ENCODE measurements around the gene SERPINE1. TPM values are rescaled to one million over a fixed set of nuclear protein-coding genes. Genes with fewer than 3 reads are reported as not detected.
A peak's percentile ranks its signal among the peaks of the same experiment; 100 is the strongest.
"Not testable (repeated sequence)": the region's sequence is repeated elsewhere in the genome, so short reads cannot be mapped to it uniquely, and the experiment has no call there.

The SERPINE1 gene
- total RNA-seq, 1 experiment from 2014 or later = 73.4 TPM

- H3K9me3 ChIP-seq, H3K4me3 ChIP-seq, H3K27me3 ChIP-seq, DNase-seq: not testable (repeated sequence)
- H3K36me3 ChIP-seq = peaks cover 41% of the 10 kb centered on the region
These were observed 6.0 kb downstream of the SERPINE1 start for GRCh38 chr7:101132626-101133600.

GRCh38 chr7:101133621-101134398 is 6.9 kb downstream of the SERPINE1 start:
- DNase-seq = no peak
- H3K27me3 ChIP-seq = no peaks in the 10 kb centered on the region
- no peak overlapping the region for H3K4me3 ChIP-seq
- peaks cover 39% of the 10 kb centered on the region for H3K36me3 ChIP-seq
- H3K9me3 ChIP-seq = no peaks in the 10 kb centered on the region

GRCh38 chr7:101134399-101134980 is 7.6 kb downstream of the SERPINE1 start:
- H3K9me3 ChIP-seq = no peaks in the 10 kb centered on the region
- H3K36me3 ChIP-seq = peaks cover 39% of the 10 kb centered on the region
- H3K27me3 ChIP-seq = no peaks in the 10 kb centered on the region
- DNase-seq = no peak
- no peak overlapping the region for H3K4me3 ChIP-seq

GRCh38 chr7:101137651-101138212 is 10.8 kb downstream of the SERPINE1 start:
- DNase-seq = no peak

GRCh38 chr7:101138213-101138870 is 11.4 kb downstream of the SERPINE1 start:
- Histone ChIP-seq H3K36me3 (peaks cover 22% of the 10 kb centered on the region), H3K9me3 (no peaks in the 10 kb centered on the region), H3K27me3 (no peaks in the 10 kb centered on the region), H3K4me3 (no peak overlapping the region; the same call in 1 of the 2 replicates)
- peak; percentile 92 for DNase-seq

More at GRCh38 chr7:101137651-101138212, 10.8 kb downstream of the SERPINE1 start:
- Histone ChIP-seq H3K9me3 (no peaks in the 10 kb centered on the region), H3K27me3 (no peaks in the 10 kb centered on the region), H3K4me3 (no peak overlapping the region), H3K36me3 (peaks cover 22% of the 10 kb centered on the region)

GRCh38 chr7:101140339-101140699 is 13.4 kb downstream of the SERPINE1 start:
- peaks cover 15% of the 10 kb centered on the region for H3K36me3 ChIP-seq
- H3K27me3 ChIP-seq = no peaks in the 10 kb centered on the region
- DNase-seq = no peak
- no peak overlapping the region for H3K4me3 ChIP-seq
- no peaks in the 10 kb centered on the region for H3K9me3 ChIP-seq

- H3K36me3 ChIP-seq = peaks cover 11% of the 10 kb centered on the region
- no peak overlapping the region for H3K4me3 ChIP-seq
- no peaks in the 10 kb centered on the region for H3K27me3 ChIP-seq
- no peak for DNase-seq
- no peaks in the 10 kb centered on the region for H3K9me3 ChIP-seq
These were observed 14.0 kb downstream of the SERPINE1 start for GRCh38 chr7:101140746-101141382.

- Histone ChIP-seq H3K27me3 (no peaks in the 10 kb centered on the region), H3K9me3 (no peaks in the 10 kb centered on the region), H3K36me3 (no peaks in the 10 kb centered on the region), H3K4me3 (no peak overlapping the region)
- no peak for DNase-seq
These were observed 25.2 kb downstream of the SERPINE1 start for GRCh38 chr7:101151908-101152651.

GRCh38 chr7:101153969-101154692 is 27.2 kb downstream of the SERPINE1 start, which contains the start of gene AP1S1:
Gene AP1S1, plus strand, starts transcription at chr7:101154476. Its CDS starts 39 bp downstream, at chr7:101154515.
- Histone ChIP-seq H3K4me3 (peak within 1 kb of the TSS; percentile 68), H3K36me3 (no peaks in the 10 kb centered on the region), H3K27me3 (no peaks in the 10 kb centered on the region), H3K9me3 (no peaks in the 10 kb centered on the region)
- DNase-seq = peak; percentile 95

GRCh38 chr7:101154693-101155102 is 27.8 kb downstream of the SERPINE1 start:
- Histone ChIP-seq H3K9me3 (no peaks in the 10 kb centered on the region), H3K4me3 (peak overlapping the region; percentile 68), H3K36me3 (no peaks in the 10 kb centered on the region), H3K27me3 (no peaks in the 10 kb centered on the region)
- peak; percentile 21 for DNase-seq

- Histone ChIP-seq H3K36me3 (no peaks in the 10 kb centered on the region), H3K4me3 (peak overlapping the region; percentile 68), H3K9me3 (no peaks in the 10 kb centered on the region), H3K27me3 (no peaks in the 10 kb centered on the region)
- no peak for DNase-seq
These were observed 28.4 kb downstream of the SERPINE1 start for GRCh38 chr7:101155303-101155702.

GRCh38 chr7:101156277-101156676 is 29.4 kb downstream of the SERPINE1 start:
- no peaks in the 10 kb centered on the region for H3K27me3 ChIP-seq
- DNase-seq = no peak
- H3K9me3 ChIP-seq = no peaks in the 10 kb centered on the region
- H3K4me3 ChIP-seq = no peak overlapping the region
- no peaks in the 10 kb centered on the region for H3K36me3 ChIP-seq

- H3K4me3 ChIP-seq = no peak overlapping the region
- DNase-seq = no peak
These were observed 30.1 kb downstream of the SERPINE1 start for GRCh38 chr7:101156866-101157589.

More at GRCh38 chr7:101156866-101157589, 30.1 kb downstream of the SERPINE1 start:
- no peaks in the 10 kb centered on the region for H3K36me3 ChIP-seq
- H3K27me3 ChIP-seq = no peaks in the 10 kb centered on the region
- no peaks in the 10 kb centered on the region for H3K9me3 ChIP-seq

All from MG63 (cell line).